ENCODE data around the gene TMEM59. TPM values are rescaled to one million over a fixed set of nuclear protein-coding genes. Genes with fewer than 3 reads are reported as not detected.

Gene TMEM59
- total RNA-seq, 1 experiment from 2014 or later = 116 TPM

DNA sequence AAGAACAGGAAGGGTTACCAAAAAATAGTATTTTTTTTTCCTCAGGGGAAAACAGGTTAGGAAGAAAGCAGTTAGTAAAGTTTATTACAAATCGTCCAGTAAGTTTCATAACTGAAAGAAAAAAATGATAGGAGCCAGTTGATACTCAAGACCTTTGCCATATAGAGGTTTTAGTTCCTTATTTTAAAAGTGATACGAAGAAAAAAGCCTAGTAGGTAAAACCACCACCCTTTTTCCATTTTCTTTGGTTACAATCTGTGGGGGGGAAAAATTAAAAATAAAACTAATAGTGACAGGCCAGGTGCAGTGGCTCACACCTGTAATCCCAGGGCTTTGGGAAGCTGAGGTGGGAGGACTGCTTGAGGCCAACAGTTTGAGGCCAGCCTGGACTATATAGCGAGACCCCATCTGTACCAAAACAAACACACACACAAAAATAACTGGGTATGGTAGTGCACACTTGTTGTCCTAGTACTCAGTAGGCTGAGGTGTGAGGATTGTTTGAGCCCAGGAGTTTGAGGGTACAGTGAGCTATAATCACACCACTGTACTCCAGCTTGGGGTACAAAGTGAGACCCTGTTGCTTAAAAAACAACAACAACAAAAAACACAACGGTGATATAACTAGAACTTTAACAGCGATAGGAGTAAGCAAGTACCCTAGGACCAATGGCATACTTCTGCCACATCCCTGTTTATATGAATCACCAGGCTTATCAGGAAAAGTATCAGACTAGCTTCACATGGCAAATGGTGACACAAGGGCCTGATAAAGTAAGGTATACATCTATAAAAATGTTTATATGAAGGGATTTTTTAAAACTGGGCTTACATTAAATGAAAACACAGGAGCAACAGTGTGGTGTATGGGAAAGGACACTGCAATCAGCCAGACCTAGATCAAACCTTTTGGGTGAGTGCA lies 5.4 kb downstream of the TMEM59 start:
- POLR2A ChIA-PET = no interaction called here
- Histone ChIP-seq H3K4me1 (no peaks in the 10 kb centered on the region), H3K36me3 (ENCODE audit: control insufficient read depth, insufficient read depth, low read length) (no peaks in the 10 kb centered on the region), H3K27me3 (replicated peaks; ENCODE audit: control insufficient read depth, insufficient read depth, low read length) (no peaks in the 10 kb centered on the region), H3K9me3 (no peaks in the 10 kb centered on the region), H3K4me3 (ENCODE audit: low read depth, low read length) (no peak overlapping the region)
- Mint-ChIP-seq H3K4me3 (ENCODE audit: unreplicated experiment) (no peak overlapping the region), H3K4me1 (ENCODE audit: low read depth, unreplicated experiment) (no peaks in the 10 kb centered on the region), H3K36me3 (ENCODE audit: insufficient read depth, unreplicated experiment) (no peaks in the 10 kb centered on the region), H3K27me3 (ENCODE audit: insufficient read depth, unreplicated experiment) (no peaks in the 10 kb centered on the region), H3K9me3 (ENCODE audit: unreplicated experiment) (no peaks in the 10 kb centered on the region), H3K27ac (ENCODE audit: unreplicated experiment) (no peak overlapping the region)
- intact Hi-C loops (cut with micrococcal nuclease; ENCODE audit: unreplicated experiment) = no loop called here
- CTCF ChIA-PET = no interaction called here
- BruUV-seq (replicated peaks) = no TSS peak
- no peak for DNase-seq
- TF ChIP-seq, protein P1, sequence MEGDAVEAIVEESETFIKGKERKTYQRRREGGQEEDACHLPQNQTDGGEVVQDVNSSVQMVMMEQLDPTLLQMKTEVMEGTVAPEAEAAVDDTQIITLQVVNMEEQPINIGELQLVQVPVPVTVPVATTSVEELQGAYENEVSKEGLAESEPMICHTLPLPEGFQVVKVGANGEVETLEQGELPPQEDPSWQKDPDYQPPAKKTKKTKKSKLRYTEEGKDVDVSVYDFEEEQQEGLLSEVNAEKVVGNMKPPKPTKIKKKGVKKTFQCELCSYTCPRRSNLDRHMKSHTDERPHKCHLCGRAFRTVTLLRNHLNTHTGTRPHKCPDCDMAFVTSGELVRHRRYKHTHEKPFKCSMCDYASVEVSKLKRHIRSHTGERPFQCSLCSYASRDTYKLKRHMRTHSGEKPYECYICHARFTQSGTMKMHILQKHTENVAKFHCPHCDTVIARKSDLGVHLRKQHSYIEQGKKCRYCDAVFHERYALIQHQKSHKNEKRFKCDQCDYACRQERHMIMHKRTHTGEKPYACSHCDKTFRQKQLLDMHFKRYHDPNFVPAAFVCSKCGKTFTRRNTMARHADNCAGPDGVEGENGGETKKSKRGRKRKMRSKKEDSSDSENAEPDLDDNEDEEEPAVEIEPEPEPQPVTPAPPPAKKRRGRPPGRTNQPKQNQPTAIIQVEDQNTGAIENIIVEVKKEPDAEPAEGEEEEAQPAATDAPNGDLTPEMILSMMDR (IDR thresholded peaks at IDR 0.05; ENCODE audit: insufficient read depth in 1 of 2, low read depth in 1 of 2, low read length in 1 of 2, severe bottlenecking in 1 of 2, unreplicated experiment in 1 of 2) = no peak

DNA sequence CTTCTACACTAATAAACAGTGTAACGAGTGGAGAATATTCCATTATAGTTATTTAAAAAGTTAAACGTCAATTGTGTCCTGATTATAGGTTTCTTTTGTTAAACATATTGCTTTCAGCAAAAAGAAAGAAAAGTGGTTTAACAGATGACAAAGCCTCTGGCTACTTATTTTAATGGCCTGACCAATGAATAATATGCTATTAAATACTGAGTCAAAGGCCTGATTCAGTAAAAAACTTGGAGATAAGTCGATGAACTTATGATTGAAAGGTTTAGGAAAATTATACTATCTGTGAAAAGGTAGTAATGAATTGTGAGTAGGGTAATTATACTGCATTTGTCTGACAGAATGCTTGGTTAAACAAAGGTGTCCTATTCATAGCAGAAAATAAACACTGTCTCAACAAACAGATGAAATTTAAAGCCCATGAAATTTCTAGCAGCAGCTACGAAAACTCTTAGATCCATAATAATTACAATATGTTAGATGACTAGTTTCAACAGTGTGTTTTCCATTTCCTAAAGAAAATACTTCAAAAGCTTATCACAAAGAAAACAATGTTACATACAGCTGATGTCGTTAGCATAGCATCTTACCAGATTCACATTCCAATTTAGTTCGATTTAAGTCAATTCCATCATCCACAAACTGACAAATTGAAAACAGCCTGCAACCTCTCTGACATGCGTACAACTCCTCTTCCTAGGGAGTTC lies 6.2 kb downstream of the TMEM59 start:
- Mint-ChIP-seq H3K36me3 (ENCODE audit: insufficient read depth, unreplicated experiment) (no peaks in the 10 kb centered on the region), H3K27ac (ENCODE audit: unreplicated experiment) (no peak overlapping the region), H3K4me1 (ENCODE audit: low read depth, unreplicated experiment) (no peaks in the 10 kb centered on the region), H3K9me3 (ENCODE audit: unreplicated experiment) (no peaks in the 10 kb centered on the region), H3K27me3 (ENCODE audit: insufficient read depth, unreplicated experiment) (no peaks in the 10 kb centered on the region), H3K4me3 (ENCODE audit: unreplicated experiment) (no peak overlapping the region)
- H3K9me3 ChIP-seq = no peaks in the 10 kb centered on the region
- no peak overlapping the region for H3K4me3 ChIP-seq (ENCODE audit: low read depth, low read length)
- H3K36me3 ChIP-seq (ENCODE audit: control insufficient read depth, insufficient read depth, low read length) = no peaks in the 10 kb centered on the region
- intact Hi-C loops (cut with micrococcal nuclease; ENCODE audit: unreplicated experiment) = no loop called here
- TF ChIP-seq, protein P1 (IDR thresholded peaks at IDR 0.05; ENCODE audit: insufficient read depth in 1 of 2, low read depth in 1 of 2, low read length in 1 of 2, severe bottlenecking in 1 of 2, unreplicated experiment in 1 of 2) = no peak
- no peaks in the 10 kb centered on the region for H3K27me3 ChIP-seq (replicated peaks; ENCODE audit: control insufficient read depth, insufficient read depth, low read length)
- ChIA-PET CTCF (no interaction called here), POLR2A (no interaction called here)
- no peaks in the 10 kb centered on the region for H3K4me1 ChIP-seq
- DNase-seq = no peak
- no TSS peak for BruUV-seq (replicated peaks)

DNA sequence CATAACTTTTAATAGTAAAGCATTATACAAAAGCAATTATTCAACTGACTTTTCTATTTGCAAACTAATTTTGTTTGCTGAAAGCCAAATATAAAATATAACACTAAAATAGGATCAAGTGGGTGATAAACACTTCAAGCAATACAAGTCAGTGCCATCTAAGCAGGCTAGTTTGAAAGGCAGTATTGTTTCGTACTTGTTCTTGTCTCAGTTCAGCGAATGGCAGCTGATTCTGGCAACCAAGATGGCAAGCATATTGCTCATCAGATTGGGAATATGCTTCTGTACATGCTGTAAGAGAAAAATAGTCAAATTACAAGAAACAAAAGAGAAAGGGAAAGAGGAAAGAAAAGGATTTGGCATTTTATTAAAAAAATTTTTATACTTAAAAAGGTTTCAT lies 7.5 kb downstream of the TMEM59 start:
- Mint-ChIP-seq H3K27ac (ENCODE audit: unreplicated experiment) (no peak overlapping the region), H3K4me1 (ENCODE audit: low read depth, unreplicated experiment) (no peaks in the 10 kb centered on the region), H3K9me3 (ENCODE audit: unreplicated experiment) (no peaks in the 10 kb centered on the region), H3K27me3 (ENCODE audit: insufficient read depth, unreplicated experiment) (no peaks in the 10 kb centered on the region), H3K4me3 (ENCODE audit: unreplicated experiment) (no peak overlapping the region), H3K36me3 (ENCODE audit: insufficient read depth, unreplicated experiment) (no peaks in the 10 kb centered on the region)
- Histone ChIP-seq H3K36me3 (ENCODE audit: control insufficient read depth, insufficient read depth, low read length) (no peaks in the 10 kb centered on the region), H3K27me3 (replicated peaks; ENCODE audit: control insufficient read depth, insufficient read depth, low read length) (no peaks in the 10 kb centered on the region), H3K9me3 (no peaks in the 10 kb centered on the region), H3K4me1 (no peaks in the 10 kb centered on the region), H3K4me3 (ENCODE audit: low read depth, low read length) (no peak overlapping the region)
- intact Hi-C loops (cut with micrococcal nuclease; ENCODE audit: unreplicated experiment) = no loop called here
- ChIA-PET CTCF (no interaction called here), POLR2A (no interaction called here)
- DNase-seq = no peak
- TF ChIP-seq, protein P1 (IDR thresholded peaks at IDR 0.05; ENCODE audit: insufficient read depth in 1 of 2, low read depth in 1 of 2, low read length in 1 of 2, severe bottlenecking in 1 of 2, unreplicated experiment in 1 of 2) = no peak
- no TSS peak for BruUV-seq (replicated peaks)
